Panc1 (cell line): ENCODE measurements around the gene MARK4.

Experiments
- CTCF ChIP-seq: fragments of 450-650 bp; IDR thresholded peaks from 2 replicates; pipeline ENCODE4 v1.5.1; 2017; ENCODE audit warnings: mild to moderate bottlenecking
- POLR2AphosphoS5 ChIP-seq: IDR thresholded peaks from 2 replicates; pipeline ENCODE4 v1.6.1; 2012; ENCODE audit warnings: mild to moderate bottlenecking, low read depth, low read length, moderate library complexity
- TCF7L2 ChIP-seq: IDR thresholded peaks from 2 replicates; pipeline ENCODE4 v1.6.1; 2011; ENCODE audit warnings: mild to moderate bottlenecking, low read depth, low read length, inconsistent platforms

- TF ChIP-seq CTCF (no peak), POLR2AphosphoS5 (no peak), TCF7L2 (no peak)
Observed at GRCh38 chr19:45331411-45331810, 80.3 kb downstream of the MARK4 start.
